Endothelial cell of umbilical vein (primary cell): Measurements from ENCODE around the gene PDHX. TPM values are rescaled to one million over a fixed set of nuclear protein-coding genes. Genes with fewer than 3 reads are reported as not detected.

Experiments
- BruUV-seq: library from RNA; stranded (reverse); fragments of 400-500 nt; replicated peaks from 2 replicates; lab custom pipeline; 2021; lab: Mats Ljungman, UMichigan
- CTCF ChIA-PET: fragments of 300-600, 350-600 bp; sonication (Branson Sonifier 250); formaldehyde crosslinking; loops from one replicate; lab custom pipeline; 2021; ENCODE audit warnings: antibody characterized with exemption, inconsistent platforms; lab: Charles Lee
- POLR2A ChIA-PET: fragments of 300-600, 350-600 bp; sonication (Branson Sonifier 250); formaldehyde crosslinking; loops from one replicate; lab custom pipeline; 2021; ENCODE audit warnings: antibody characterized with exemption, inconsistent platforms; lab: Charles Lee
- DNase-seq: peaks from one replicate; pipeline ENCODE4 v3.0.0-alpha.2; 2011; ENCODE audit warnings: low read depth, low spot score
- FAIRE-seq: peaks from 2 replicates; lab custom pipeline; 2011; peaks lifted over from hg19 to GRCh38; lab: Jason Lieb, UNC
- H2AFZ ChIP-seq: 2 replicates; pipeline ENCODE4 v1.6.0; 2012; ENCODE audit warnings: low read depth, low read length, control low read depth, inconsistent platforms
- H3K27ac ChIP-seq: 2 replicates; pipeline ENCODE4 v1.5.1; 2011; ENCODE audit warnings: low read depth, mild to moderate bottlenecking, control low read depth, low read length, moderate library complexity; ENCODE audit not compliant: insufficient read depth
- H3K27me3 ChIP-seq, 2 experiments: 2 replicates each; pipeline versions ENCODE4 v1.6.0 to v1.6.1; 2011; ENCODE audit warnings: low read length in 2 of 2, mixed read lengths in 1 of 2; ENCODE audit not compliant: control insufficient read depth in 2 of 2, insufficient read depth in 2 of 2
- H3K36me3 ChIP-seq, 2 experiments: 2 replicates in 1 of 2; 3 replicates in 1 of 2; pipeline ENCODE4 v1.5.1; 2011; ENCODE audit warnings: low read length in 2 of 2, mild to moderate bottlenecking in 1 of 2, moderate library complexity in 1 of 2; ENCODE audit not compliant: control insufficient read depth in 2 of 2, insufficient read depth in 2 of 2; ENCODE audit errors: extremely low read depth in 1 of 2
- H3K4me1 ChIP-seq: 3 replicates; pipeline ENCODE4 v1.5.1; 2011; ENCODE audit warnings: mild to moderate bottlenecking, low read length; ENCODE audit not compliant: control insufficient read depth, insufficient read depth; ENCODE audit errors: extremely low read depth
- H3K4me2 ChIP-seq: 2 replicates; pipeline ENCODE4 v1.6.1; 2011; ENCODE audit warnings: low read length, control low read depth, mixed read lengths; ENCODE audit not compliant: insufficient read depth
- H3K4me3 ChIP-seq, 3 experiments: fragments of 200-600 bp in 1 of 3; sonication (generic), shearing (Covaris generic) in 1 of 3; replicated peaks in 1 of 3; 2 replicates each; pipeline ENCODE4 v1.5.1; 2011 to 2016; ENCODE audit warnings: control low read depth in 3 of 3, low read length in 3 of 3, mild to moderate bottlenecking in 2 of 3, inconsistent platforms in 1 of 3, low read depth in 1 of 3, moderate library complexity in 1 of 3; ENCODE audit not compliant: insufficient read depth in 1 of 3
- H3K79me2 ChIP-seq: 2 replicates; pipeline ENCODE4 v1.6.0; 2012; ENCODE audit warnings: low read length, inconsistent platforms; ENCODE audit not compliant: control insufficient read depth, insufficient read depth
- H3K9ac ChIP-seq: replicated peaks from 2 replicates; pipeline ENCODE3; 2011; ENCODE audit warnings: low read length, control low read depth; ENCODE audit not compliant: insufficient read depth; ENCODE audit errors: extremely low read depth
- H3K9me1 ChIP-seq: replicated peaks from 3 replicates; pipeline ENCODE4 v1.6.0; 2011; ENCODE audit warnings: mild to moderate bottlenecking, low read length; ENCODE audit not compliant: control insufficient read depth, insufficient read depth; ENCODE audit errors: extremely low read depth
- H3K9me3 ChIP-seq: replicated peaks from 2 replicates; pipeline ENCODE4 v1.5.1; 2012; ENCODE audit warnings: low read length, inconsistent platforms; ENCODE audit not compliant: control insufficient read depth, insufficient read depth
- H4K20me1 ChIP-seq: replicated peaks from 2 replicates; pipeline ENCODE3; 2011; ENCODE audit warnings: mild to moderate bottlenecking, low read length; ENCODE audit not compliant: control insufficient read depth, insufficient read depth; ENCODE audit errors: extremely low read depth
- EZH2 ChIP-seq: IDR thresholded peaks from 2 replicates; pipeline ENCODE4 v1.6.1; 2012; ENCODE audit warnings: borderline replicate concordance, low read depth, mild to moderate bottlenecking, moderate library complexity, low read length, inconsistent platforms; ENCODE audit not compliant: severe bottlenecking
- FOS ChIP-seq: IDR thresholded peaks from 2 replicates; pipeline ENCODE4 v1.6.1; 2011; ENCODE audit warnings: mild to moderate bottlenecking, low read length, moderate library complexity, borderline replicate concordance; ENCODE audit not compliant: insufficient read depth
- GATA2 ChIP-seq: IDR thresholded peaks from 2 replicates; pipeline ENCODE4 v1.7.0; 2011; ENCODE audit warnings: low read depth, mild to moderate bottlenecking, moderate library complexity, mixed read lengths, low read length; ENCODE audit not compliant: insufficient read length, insufficient read depth
- JUN ChIP-seq: IDR thresholded peaks from 2 replicates; pipeline ENCODE4 v1.6.1; 2011; ENCODE audit warnings: borderline replicate concordance, low read depth; ENCODE audit not compliant: insufficient read length, insufficient read depth
- MYC ChIP-seq: IDR thresholded peaks from one replicate; pipeline ENCODE4 v1.6.1; 2011; ENCODE audit warnings: mild to moderate bottlenecking, low read depth, low read length
- POLR2A ChIP-seq: IDR thresholded peaks from 2 replicates; pipeline ENCODE4 v1.6.1; 2012; ENCODE audit warnings: low read depth, mild to moderate bottlenecking, control low read depth, low read length
- POLR2AphosphoS5 ChIP-seq: IDR thresholded peaks from 2 replicates; pipeline ENCODE4 v1.6.1; 2012; ENCODE audit warnings: low read depth, mild to moderate bottlenecking, control low read depth, low read length, moderate library complexity; ENCODE audit not compliant: insufficient read depth
- dilution Hi-C: fragments of 300-500 bp; cut with MboI; formaldehyde crosslinking; loops from one replicate; pipeline ENCODE4 v1.15.0; 2019; ENCODE audit warnings: low sequenced_read_pairs; ENCODE audit not compliant: extremely low pct_ligation_motif_present
- intact Hi-C: fragments of 100-400 bp; cut with micrococcal nuclease; formaldehyde crosslinking; loops from one replicate; pipeline ENCODE4 v1.10.0; 2022
- polyA plus RNA-seq, 4 experiments: library from polyadenylated mRNA; depleted of rRNA in 3 of 4; stranded (reverse) in 3 of 4; unstranded in 1 of 4; fragments of >200 nt; gene quantifications; 2 replicates each; pipeline versions ENCODE4 v1.2.1 to v1.2.3, GENCODE V29; 2011 to 2012; ENCODE audit warnings: missing spikeins in 1 of 4
- total RNA-seq: library from RNA; stranded (reverse); gene quantifications from 2 replicates; pipeline ENCODE4 v1.2.3, GENCODE V29; 2021
- TF ChIP-seq, protein P1 (sequence below): IDR thresholded peaks from 2 replicates; pipeline ENCODE4 v1.6.1; 2011; ENCODE audit not compliant: insufficient read depth, insufficient read length
- TF ChIP-seq, protein P2 (sequence below), 2 donors: IDR thresholded peaks; 1 replicate in 1 of 2; 2 replicates in 1 of 2; pipeline ENCODE4 v1.5.1; 2011; ENCODE audit warnings: low read length in 2 of 2, mild to moderate bottlenecking in 2 of 2, moderate library complexity in 2 of 2, control low read depth in 1 of 2, inconsistent platforms in 1 of 2, low read depth in 1 of 2; ENCODE audit not compliant: insufficient read depth in 1 of 2; ENCODE audit errors: extremely low read depth in 1 of 2

Gene PDHX
- total and polyA plus RNA-seq, 2 donors (not counting 3 experiments of a cell fraction or from before 2014, with no cell fraction given): 10.5 to 30.5 TPM

DNA sequence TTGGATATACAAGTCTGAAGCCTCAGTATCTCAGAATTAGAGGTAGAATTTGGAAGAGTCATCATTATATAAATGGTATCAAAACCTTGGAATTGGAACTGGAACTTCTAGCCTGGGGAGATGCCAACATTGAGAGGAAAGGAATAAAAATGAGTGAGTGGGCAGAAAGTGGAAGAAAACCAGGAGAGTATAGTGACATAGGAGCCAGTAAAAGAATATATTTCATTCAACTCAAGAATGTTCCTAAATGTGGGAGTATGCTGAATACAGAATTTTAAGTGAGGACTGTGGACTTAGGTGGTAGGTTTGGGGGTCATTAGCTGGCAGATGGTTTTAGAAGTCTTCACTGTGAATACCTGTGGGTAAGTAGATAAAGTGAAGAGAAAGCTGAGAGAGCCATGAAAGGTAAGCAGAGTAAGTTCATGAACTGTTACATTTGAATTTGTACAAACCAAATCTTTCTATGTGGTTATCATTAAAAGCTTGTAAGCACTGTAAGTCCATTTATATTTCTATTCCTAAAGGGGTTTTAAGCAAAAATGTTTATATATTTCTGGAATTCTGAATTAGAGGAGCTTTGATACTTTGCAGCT, 60.2 kb downstream of the PDHX start:
- intact Hi-C loops: loop anchor here (1.0 to 10.0 kb wide), 5 partner anchors 60 to 1528 kb away; partner anchors contain the start of genes APIP, CD44 and PDHX
- TSS peak; percentile 93 for BruUV-seq
- peak; percentile 41 for DNase-seq
- no peaks in the 10 kb centered on the region for H3K9me1 ChIP-seq
- no peaks in the 10 kb centered on the region for H3K27me3 ChIP-seq
- H4K20me1 ChIP-seq: no peaks in the 10 kb centered on the region
- H3K36me3 ChIP-seq: peaks cover 0 to 4% of the 10 kb centered on the region in 2 experiments
- H2AFZ ChIP-seq: no peak overlapping the region
- FAIRE-seq: no peak
- dilution Hi-C loops: no loop called here
- no peak for TF ChIP-seq JUN
- no peak for TF ChIP-seq FOS
- TF ChIP-seq EZH2: no peak
- no peak for TF ChIP-seq MYC
- TF ChIP-seq, protein P1, sequence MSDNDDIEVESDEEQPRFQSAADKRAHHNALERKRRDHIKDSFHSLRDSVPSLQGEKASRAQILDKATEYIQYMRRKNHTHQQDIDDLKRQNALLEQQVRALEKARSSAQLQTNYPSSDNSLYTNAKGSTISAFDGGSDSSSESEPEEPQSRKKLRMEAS: no peak
- no peak for TF ChIP-seq POLR2AphosphoS5
- TF ChIP-seq, protein P2, sequence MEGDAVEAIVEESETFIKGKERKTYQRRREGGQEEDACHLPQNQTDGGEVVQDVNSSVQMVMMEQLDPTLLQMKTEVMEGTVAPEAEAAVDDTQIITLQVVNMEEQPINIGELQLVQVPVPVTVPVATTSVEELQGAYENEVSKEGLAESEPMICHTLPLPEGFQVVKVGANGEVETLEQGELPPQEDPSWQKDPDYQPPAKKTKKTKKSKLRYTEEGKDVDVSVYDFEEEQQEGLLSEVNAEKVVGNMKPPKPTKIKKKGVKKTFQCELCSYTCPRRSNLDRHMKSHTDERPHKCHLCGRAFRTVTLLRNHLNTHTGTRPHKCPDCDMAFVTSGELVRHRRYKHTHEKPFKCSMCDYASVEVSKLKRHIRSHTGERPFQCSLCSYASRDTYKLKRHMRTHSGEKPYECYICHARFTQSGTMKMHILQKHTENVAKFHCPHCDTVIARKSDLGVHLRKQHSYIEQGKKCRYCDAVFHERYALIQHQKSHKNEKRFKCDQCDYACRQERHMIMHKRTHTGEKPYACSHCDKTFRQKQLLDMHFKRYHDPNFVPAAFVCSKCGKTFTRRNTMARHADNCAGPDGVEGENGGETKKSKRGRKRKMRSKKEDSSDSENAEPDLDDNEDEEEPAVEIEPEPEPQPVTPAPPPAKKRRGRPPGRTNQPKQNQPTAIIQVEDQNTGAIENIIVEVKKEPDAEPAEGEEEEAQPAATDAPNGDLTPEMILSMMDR (IDR thresholded peaks at IDR 0.05; ENCODE audit: extremely low read depth in 1 of 2, insufficient read depth in 1 of 2, low read depth in 1 of 2, low read length in 2 of 2): no peak
- TF ChIP-seq POLR2A: no peak
- TF ChIP-seq GATA2: no peak
- peak overlapping the region; percentile 61 for H3K9ac ChIP-seq
- peak overlapping the region in 2 of 3 experiments; percentile 23 to 42 for H3K4me3 ChIP-seq
- POLR2A ChIA-PET: no interaction called here
- peak overlapping the region; percentile 95 for H3K4me2 ChIP-seq
- peaks cover 4% of the 10 kb centered on the region for H3K79me2 ChIP-seq
- H3K4me1 ChIP-seq: peaks cover 41% of the 10 kb centered on the region
- CTCF ChIA-PET: interaction anchor here (0.6 to 1.9 kb wide), 14 partner anchors 8 to 417 kb away, joined by 3 to 9 read pairs (median 3); no protein-coding TSS in a partner anchor
- peak overlapping the region; percentile 75 for H3K27ac ChIP-seq
- no peaks in the 10 kb centered on the region for H3K9me3 ChIP-seq
